Neural cell (in vitro differentiated cells): ENCODE results near the gene KPNA1.

ENCODE experiments used
- CTCF ChIP-seq: fragments of 450-650 bp; IDR thresholded peaks from 2 replicates; pipeline ENCODE4 v1.5.1; 2014; ENCODE audit warnings: antibody characterized with exemption, mild to moderate bottlenecking, moderate library complexity; ENCODE audit not compliant: poor library complexity, severe bottlenecking
- EP300 ChIP-seq: fragments of 450-650 bp; conservative IDR thresholded peaks from 2 replicates; pipeline ENCODE4 v1.6.1; 2014; ENCODE audit warnings: antibody characterized with exemption, mild to moderate bottlenecking, moderate library complexity; ENCODE audit not compliant: poor library complexity, severe bottlenecking
- EZH2 ChIP-seq: fragments of 200-600, 300-800 bp; shearing (Covaris generic), sonication (generic); IDR thresholded peaks from 2 replicates; pipeline ENCODE4 v1.6.1; 2014; ENCODE audit warnings: antibody characterized with exemption, low read length, borderline replicate concordance, mild to moderate bottlenecking; ENCODE audit not compliant: insufficient read depth, poor library complexity, severe bottlenecking
- MXI1 ChIP-seq: fragments of 450-650 bp; conservative IDR thresholded peaks from 2 replicates; pipeline ENCODE4 v1.6.1; 2014; ENCODE audit warnings: antibody characterized with exemption, mild to moderate bottlenecking; ENCODE audit not compliant: poor library complexity, severe bottlenecking
- POLR2AphosphoS5 ChIP-seq: IDR thresholded peaks from 2 replicates; pipeline ENCODE4 v1.6.1; 2012

DNA sequence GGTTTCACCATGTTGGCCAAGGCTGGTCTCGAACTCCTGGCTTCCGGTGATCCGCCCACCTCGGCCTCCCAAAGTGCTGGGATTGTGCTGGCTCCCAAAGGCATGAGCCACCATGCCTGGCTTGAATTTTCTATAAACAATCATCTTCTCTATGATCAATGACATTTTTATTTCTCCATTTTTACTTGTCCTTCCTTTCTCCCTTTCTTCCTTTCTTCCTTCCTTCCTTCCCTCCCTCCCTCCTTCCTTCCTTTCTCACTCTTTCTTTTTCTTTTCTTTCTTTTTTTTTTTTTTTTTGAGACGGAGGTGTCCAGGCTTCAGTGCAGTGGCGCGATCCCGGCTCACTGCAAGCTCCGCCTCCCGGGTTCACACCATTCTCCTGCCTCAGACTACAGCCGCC is 8.6 kb upstream of the KPNA1 start:
- no peak for TF ChIP-seq CTCF
- TF ChIP-seq EP300 = no peak
- no peak for TF ChIP-seq POLR2AphosphoS5
- TF ChIP-seq EZH2 = no peak
- no peak for TF ChIP-seq MXI1
